ENCODE data around the gene TRIM47.

Gene TRIM47

DNA sequence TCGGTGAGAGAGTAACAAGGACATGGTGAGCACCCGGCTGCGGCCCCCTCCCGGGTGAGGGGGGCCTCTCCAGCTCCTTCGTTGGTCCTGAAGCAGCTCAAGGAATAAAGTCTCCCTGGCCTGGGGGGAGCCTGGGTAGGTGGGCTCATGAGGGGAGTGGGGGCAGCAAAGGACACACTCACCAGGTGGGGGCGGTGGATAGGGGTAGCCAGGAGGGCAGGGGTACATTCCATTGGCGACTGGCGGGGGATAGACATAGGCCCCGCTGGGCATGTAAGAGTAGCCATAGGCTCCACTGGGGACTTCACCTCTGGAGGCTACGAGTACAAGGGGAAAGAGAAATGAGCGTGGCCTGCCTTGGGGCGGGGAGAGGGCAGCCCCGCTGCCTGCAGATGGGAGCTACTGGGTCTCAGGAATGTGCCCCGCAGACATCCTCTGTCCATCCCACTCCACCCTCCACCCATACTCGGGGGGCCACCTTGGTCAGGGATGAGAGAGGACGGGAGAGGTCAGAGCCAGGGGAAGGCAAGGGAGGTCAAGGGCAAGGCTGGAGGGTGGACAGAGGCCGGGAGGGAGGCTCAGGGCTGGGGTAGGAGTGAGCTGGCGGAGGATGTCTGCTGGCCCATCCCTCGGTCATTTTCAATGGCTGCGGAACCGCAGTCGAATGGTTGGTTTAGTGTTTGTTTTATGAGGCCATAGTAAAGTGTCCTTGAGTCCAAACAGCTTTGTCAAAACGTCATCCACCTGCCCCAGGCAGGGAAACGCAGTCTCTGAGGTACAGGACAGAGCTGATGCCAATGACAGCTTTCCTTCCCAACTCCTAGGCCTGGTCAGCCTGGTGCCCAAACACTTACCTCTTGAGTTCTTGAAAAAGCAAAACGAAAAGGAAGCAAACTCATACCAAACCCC lies 30.5 kb downstream of the TRIM47 start:
- H3K4me2 ChIP-seq (ENCODE audit: low read depth, low read length, poor library complexity, severe bottlenecking): no peak overlapping the region

GRCh38 chr17:75846692-75847613 lies 31.4 kb downstream of the TRIM47 start:
- H3K4me3 ChIP-seq (ENCODE audit: insufficient read depth, low read length, poor library complexity, severe bottlenecking): no peak overlapping the region
- no peak overlapping the region for H2AFZ ChIP-seq (ENCODE audit: low read depth, low read length, severe bottlenecking)
- H3K27me3 ChIP-seq (ENCODE audit: low read length): no peaks in the 10 kb centered on the region
- H3K9me3 ChIP-seq (ENCODE audit: insufficient read depth, low read length): no peaks in the 10 kb centered on the region
- no peak for TF ChIP-seq EZH2phosphoT487 (conservative IDR thresholded peaks at IDR 0.05; ENCODE audit: low read length)
- TF ChIP-seq, protein P1, sequence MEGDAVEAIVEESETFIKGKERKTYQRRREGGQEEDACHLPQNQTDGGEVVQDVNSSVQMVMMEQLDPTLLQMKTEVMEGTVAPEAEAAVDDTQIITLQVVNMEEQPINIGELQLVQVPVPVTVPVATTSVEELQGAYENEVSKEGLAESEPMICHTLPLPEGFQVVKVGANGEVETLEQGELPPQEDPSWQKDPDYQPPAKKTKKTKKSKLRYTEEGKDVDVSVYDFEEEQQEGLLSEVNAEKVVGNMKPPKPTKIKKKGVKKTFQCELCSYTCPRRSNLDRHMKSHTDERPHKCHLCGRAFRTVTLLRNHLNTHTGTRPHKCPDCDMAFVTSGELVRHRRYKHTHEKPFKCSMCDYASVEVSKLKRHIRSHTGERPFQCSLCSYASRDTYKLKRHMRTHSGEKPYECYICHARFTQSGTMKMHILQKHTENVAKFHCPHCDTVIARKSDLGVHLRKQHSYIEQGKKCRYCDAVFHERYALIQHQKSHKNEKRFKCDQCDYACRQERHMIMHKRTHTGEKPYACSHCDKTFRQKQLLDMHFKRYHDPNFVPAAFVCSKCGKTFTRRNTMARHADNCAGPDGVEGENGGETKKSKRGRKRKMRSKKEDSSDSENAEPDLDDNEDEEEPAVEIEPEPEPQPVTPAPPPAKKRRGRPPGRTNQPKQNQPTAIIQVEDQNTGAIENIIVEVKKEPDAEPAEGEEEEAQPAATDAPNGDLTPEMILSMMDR (IDR thresholded peaks at IDR 0.05; ENCODE audit: insufficient read depth, low read length, poor library complexity, severe bottlenecking): no peak
- H3K9ac ChIP-seq (ENCODE audit: low read length): no peak overlapping the region
- no peaks in the 10 kb centered on the region for H3K79me2 ChIP-seq (ENCODE audit: insufficient read depth, low read length)
- no peaks in the 10 kb centered on the region for H3K9me2 ChIP-seq (replicated peaks; ENCODE audit: insufficient read depth, low read length)
- no peak overlapping the region for H3K4me2 ChIP-seq (ENCODE audit: low read depth, low read length, poor library complexity, severe bottlenecking)
- H4K20me1 ChIP-seq (ENCODE audit: low read depth, low read length): no peaks in the 10 kb centered on the region
- H3K27ac ChIP-seq (ENCODE audit: low read depth, low read length): no peak overlapping the region
- H3K36me3 ChIP-seq (ENCODE audit: low read length): no peaks in the 10 kb centered on the region
- H3F3A ChIP-seq (ENCODE audit: insufficient read depth): no peaks in the 10 kb centered on the region

More for the DNA sequence above, 30.5 kb downstream of the TRIM47 start:
- no peaks in the 10 kb centered on the region for H3K36me3 ChIP-seq (ENCODE audit: low read length)
- H3K9me2 ChIP-seq (replicated peaks; ENCODE audit: insufficient read depth, low read length): no peaks in the 10 kb centered on the region
- H3K9me3 ChIP-seq (ENCODE audit: insufficient read depth, low read length): no peaks in the 10 kb centered on the region
- no peak overlapping the region for H2AFZ ChIP-seq (ENCODE audit: low read depth, low read length, severe bottlenecking)
- no peaks in the 10 kb centered on the region for H3K27me3 ChIP-seq (ENCODE audit: low read length)
- no peak for TF ChIP-seq EZH2phosphoT487 (conservative IDR thresholded peaks at IDR 0.05; ENCODE audit: low read length)
- TF ChIP-seq, protein P1 (IDR thresholded peaks at IDR 0.05; ENCODE audit: insufficient read depth, low read length, poor library complexity, severe bottlenecking): no peak
- no peaks in the 10 kb centered on the region for H3F3A ChIP-seq (ENCODE audit: insufficient read depth)
- no peaks in the 10 kb centered on the region for H4K20me1 ChIP-seq (ENCODE audit: low read depth, low read length)
- H3K9ac ChIP-seq (ENCODE audit: low read length): no peak overlapping the region
- H3K27ac ChIP-seq (ENCODE audit: low read depth, low read length): no peak overlapping the region
- H3K4me3 ChIP-seq (ENCODE audit: insufficient read depth, low read length, poor library complexity, severe bottlenecking): no peak overlapping the region
- H3K79me2 ChIP-seq (ENCODE audit: insufficient read depth, low read length): no peaks in the 10 kb centered on the region

DNA sequence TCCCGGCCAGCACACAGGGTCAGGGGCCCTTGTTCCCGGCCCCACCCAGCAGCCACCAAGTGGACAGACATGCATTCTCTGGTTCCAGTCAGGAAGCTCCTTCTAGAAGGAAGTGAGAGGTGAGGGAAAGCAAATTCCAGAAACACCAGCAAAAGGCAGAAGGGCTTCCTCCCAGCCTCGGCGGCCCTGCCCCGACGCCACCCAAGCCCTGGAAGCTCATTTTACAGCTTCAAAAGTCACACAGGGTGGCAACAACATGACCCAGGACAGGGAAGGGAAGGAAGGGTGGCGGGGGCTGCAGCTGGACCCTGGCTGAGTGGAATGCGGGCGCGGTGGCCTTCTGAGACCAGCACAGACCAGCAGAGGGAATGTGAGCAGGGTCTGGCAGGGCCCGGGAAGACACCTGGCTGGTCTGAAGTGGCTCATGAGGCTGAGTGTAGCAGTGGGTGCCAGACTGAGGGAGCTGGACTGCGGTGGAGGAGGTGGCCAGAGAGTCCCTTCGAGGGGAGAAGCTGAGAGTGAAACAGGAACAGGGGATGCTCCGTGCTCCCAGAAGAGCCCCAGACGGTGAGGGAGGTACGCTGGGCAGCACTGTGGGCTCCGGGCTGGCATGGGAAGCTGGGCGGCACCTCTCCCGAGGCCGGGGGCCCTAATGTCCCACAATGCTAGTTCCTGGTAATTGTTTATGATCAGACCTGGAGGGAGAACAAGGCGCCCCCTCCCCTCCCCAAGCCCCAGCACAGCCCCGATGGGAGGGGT lies 32.3 kb downstream of the TRIM47 start:
- no peaks in the 10 kb centered on the region for H3K79me2 ChIP-seq (ENCODE audit: insufficient read depth, low read length)
- H3K36me3 ChIP-seq (ENCODE audit: low read length): no peaks in the 10 kb centered on the region
- H2AFZ ChIP-seq (ENCODE audit: low read depth, low read length, severe bottlenecking): no peak overlapping the region
- H3K27me3 ChIP-seq (ENCODE audit: low read length): no peaks in the 10 kb centered on the region
- H3K4me3 ChIP-seq (ENCODE audit: insufficient read depth, low read length, poor library complexity, severe bottlenecking): no peak overlapping the region
- H4K20me1 ChIP-seq (ENCODE audit: low read depth, low read length): no peaks in the 10 kb centered on the region
- H3K9me2 ChIP-seq (replicated peaks; ENCODE audit: insufficient read depth, low read length): no peaks in the 10 kb centered on the region
- H3K4me2 ChIP-seq (ENCODE audit: low read depth, low read length, poor library complexity, severe bottlenecking): no peak overlapping the region
- TF ChIP-seq, protein P1 (IDR thresholded peaks at IDR 0.05; ENCODE audit: insufficient read depth, low read length, poor library complexity, severe bottlenecking): no peak
- no peak for TF ChIP-seq EZH2phosphoT487 (conservative IDR thresholded peaks at IDR 0.05; ENCODE audit: low read length)
- no peaks in the 10 kb centered on the region for H3F3A ChIP-seq (ENCODE audit: insufficient read depth)
- no peaks in the 10 kb centered on the region for H3K9me3 ChIP-seq (ENCODE audit: insufficient read depth, low read length)
- H3K27ac ChIP-seq (ENCODE audit: low read depth, low read length): no peak overlapping the region
- no peak overlapping the region for H3K9ac ChIP-seq (ENCODE audit: low read length)

Measured in SU-DHL-6 (cell line).